Psoas muscle (tissue), 8 donors: ENCODE results near the gene OR2T4. TPM values are rescaled to one million over a fixed set of nuclear protein-coding genes. Genes with fewer than 3 reads are reported as not detected.

Experiments used
- ATAC-seq, 4 donors: fragments of 200-7000 bp; cut with Tn5 transposase; one replicate each; pipeline ENCODE4 v1.9.1; 2020; ENCODE audit warnings: moderate library complexity in 3 of 4, mild to moderate bottlenecking in 2 of 4
- DNase-seq, 2 donors: peaks; one replicate each; pipeline ENCODE4 v3.0.0-alpha.2; 2020
- H3K27ac ChIP-seq: fragments of 200-600 bp; one replicate; pipeline ENCODE4 v1.8.0; 2022
- H3K27me3 ChIP-seq, 3 donors: fragments of 200-600 bp in 1 of 3; one replicate each; pipeline versions ENCODE4 v1.6.1 to v1.8.0; 2013 to 2022; ENCODE audit warnings: low read length in 2 of 3, mild to moderate bottlenecking in 2 of 3, moderate library complexity in 1 of 3; ENCODE audit not compliant: insufficient read depth in 3 of 3
- H3K36me3 ChIP-seq, 2 donors: fragments of 200-600 bp in 1 of 2; one replicate each; pipeline versions ENCODE4 v1.6.1 to v1.8.0; 2013 to 2022; ENCODE audit warnings: low read depth in 1 of 2, mild to moderate bottlenecking in 1 of 2, moderate library complexity in 1 of 2; ENCODE audit not compliant: insufficient read depth in 1 of 2
- H3K4me1 ChIP-seq: fragments of 200-600 bp; one replicate; pipeline ENCODE4 v1.8.0; 2022
- H3K4me3 ChIP-seq: fragments of 200-600 bp; one replicate; pipeline ENCODE4 v1.8.0; 2022; ENCODE audit warnings: mild to moderate bottlenecking
- H3K9me3 ChIP-seq: fragments of 200-600 bp; one replicate; pipeline ENCODE4 v1.8.0; 2022
- CTCF ChIP-seq: fragments of 200-600 bp; IDR thresholded peaks from one replicate; pipeline ENCODE4 v1.8.0; 2022; ENCODE audit warnings: antibody characterized with exemption
- WGBS, 3 donors: extraction: QIAGEN DNeasy Blood & Tissue Kit; methylation state at CpG; one replicate each; pipeline versions ENCODE4 v1.1.6 to v1.1.7; 2013; 5-methylcytosine and 5-hydroxymethylcytosine counted together
- intact Hi-C, 2 donors: fragments of 100-400 bp; cut with DNase I; formaldehyde crosslinking; loops; one replicate each; pipeline versions ENCODE4 v1.11.0 to v1.14.2; 2022
- long read RNA-seq, 2 donors: library from polyadenylated mRNA; unstranded; transcript quantifications; one replicate each; pipeline ENCODE4 v2.0.0, GENCODE V29; 2021
- polyA plus RNA-seq, 3 donors: library from polyadenylated mRNA; stranded (reverse); fragments of 200-250 nt; gene quantifications; one replicate each; pipeline ENCODE4 v1.2.3, GENCODE V29; 2013
- total RNA-seq, 4 donors: library from RNA; stranded (reverse); fragmentation: NEBNext Ultra II Directional in 2 of 4; extraction: Animal tissue kit (Norgen Biotek cat#: 25700) in 2 of 4; gene quantifications; one replicate each; pipeline versions ENCODE4 v1.2.1 to v1.2.4, GENCODE V29; 2021 to 2023
- donor health status: healthy with polysubstance abuse.
- donor health status: DM: no; HTN: no; CAD: no; lungs with moderate emphysema.
- donor health status: Bipolar disorder and iron deficiency.
- donor health status: healthy.
- donor health status: DM: yes; HTN: yes; CAD: no.
- donor health status: DM: no; HTN: no; CAD: no.
- donor health status: DM: no; HTN: no; CAD: no.
- donor health status: DM: yes; HTN: yes; CAD: no.

Gene OR2T4
- total RNA-seq (not detected), polyA plus RNA-seq (not detected)
- long read RNA-seq, donor 1: 0 reads
- long read RNA-seq, donor 2: 0 reads

DNA sequence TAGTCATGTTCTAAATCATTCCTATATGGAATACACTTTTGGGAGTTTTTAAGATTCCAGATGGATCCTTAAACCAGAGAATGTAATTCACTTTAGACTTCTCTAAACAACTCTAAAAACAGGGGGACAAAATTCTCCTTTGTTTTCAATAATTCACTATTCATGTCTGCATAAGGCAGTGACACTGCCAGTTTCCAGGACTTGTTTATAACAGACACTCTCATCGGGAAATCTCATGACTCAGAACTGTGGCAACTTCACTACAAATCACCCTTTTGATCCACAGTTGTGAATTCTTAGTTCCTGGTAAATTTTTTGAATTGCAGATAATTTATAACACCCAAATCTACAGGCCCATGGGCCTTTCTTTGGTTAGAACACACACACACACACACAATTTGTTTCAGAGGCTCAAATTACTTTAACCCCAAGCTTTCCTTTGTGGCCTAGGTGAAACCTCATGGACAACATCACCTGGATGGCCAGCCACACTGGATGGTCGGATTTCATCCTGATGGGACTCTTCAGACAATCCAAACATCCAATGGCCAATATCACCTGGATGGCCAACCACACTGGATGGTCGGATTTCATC lies at the start of gene OR2T4:
Gene OR2T4, plus strand, starts transcription at position 545 of the 595 bp plus-strand sequence. Its CDS starts 0 bp downstream, at position 545.
- WGBS, 3 donors: 35 to 49% (median 45%) methylated on average over 3 of the region's 3 CpGs
- Histone ChIP-seq H3K4me3 (no peak within 1 kb of the TSS), H3K9me3 (peaks cover 11% of the 10 kb centered on the region), H3K4me1 (no peaks in the 10 kb centered on the region), H3K27ac (no peak within 1 kb of the TSS), H3K36me3 (no peaks in the 10 kb centered on the region), H3K27me3 (no peaks in the 10 kb centered on the region)
- TF ChIP-seq CTCF: no peak
- DNase-seq: no peak
- intact Hi-C loops: no loop called here
- no peak for ATAC-seq

DNA sequence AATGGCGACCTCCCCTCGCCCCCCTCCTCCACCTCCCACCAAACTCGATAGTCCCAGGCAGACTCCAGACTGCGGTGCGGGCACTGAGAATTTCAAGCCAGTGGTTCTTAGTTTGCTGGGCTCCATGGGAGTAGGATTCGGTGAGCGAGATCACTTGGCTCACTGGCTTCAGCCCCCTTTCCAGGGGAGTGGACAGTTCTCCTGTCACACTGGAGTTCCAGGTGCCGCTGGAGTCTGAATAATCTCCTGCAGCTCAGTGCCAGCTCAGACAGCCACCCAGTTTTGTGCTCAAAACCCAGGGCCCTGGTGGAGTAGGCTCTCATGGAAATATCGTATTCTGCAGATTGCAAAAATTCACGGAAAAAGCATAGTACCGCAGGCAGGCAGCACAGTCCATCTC lies 44.7 kb upstream of the OR2T4 start:
- H3K9me3 ChIP-seq: no peaks in the 10 kb centered on the region
- DNase-seq (no peak), ATAC-seq (no peak)
- no peak overlapping the region for H3K4me3 ChIP-seq
- WGBS, 3 donors: 82 to 91% (median 89%) methylated on average over 11 of the region's 11 CpGs
- no peak overlapping the region for H3K27ac ChIP-seq
- no peaks in the 10 kb centered on the region for H3K36me3 ChIP-seq
- TF ChIP-seq CTCF: no peak
- no peaks in the 10 kb centered on the region for H3K4me1 ChIP-seq
- H3K27me3 ChIP-seq: no peaks in the 10 kb centered on the region
- intact Hi-C loops: no loop called here

- no peak for TF ChIP-seq CTCF
- Histone ChIP-seq H3K27me3 (no peaks in the 10 kb centered on the region), H3K4me3 (no peak within 1 kb of the TSS), H3K9me3 (no peaks in the 10 kb centered on the region), H3K36me3 (no peaks in the 10 kb centered on the region), H3K4me1 (no peaks in the 10 kb centered on the region), H3K27ac (no peak within 1 kb of the TSS)
- intact Hi-C loops: no loop called here
- DNase-seq: no peak
- 85 to 100% (median 92%) methylated on average over 1 of the region's 1 CpG for WGBS, 3 donors
- ATAC-seq: no peak
These were observed 37.0 kb upstream of the OR2T4 start, which contains the start of gene OR2M7 for GRCh38 chr1:248324468-248324867. Gene OR2M7 (minus strand): TSS chr1:248324568. CDS start chr1:248324568, 0 bp downstream.

DNA sequence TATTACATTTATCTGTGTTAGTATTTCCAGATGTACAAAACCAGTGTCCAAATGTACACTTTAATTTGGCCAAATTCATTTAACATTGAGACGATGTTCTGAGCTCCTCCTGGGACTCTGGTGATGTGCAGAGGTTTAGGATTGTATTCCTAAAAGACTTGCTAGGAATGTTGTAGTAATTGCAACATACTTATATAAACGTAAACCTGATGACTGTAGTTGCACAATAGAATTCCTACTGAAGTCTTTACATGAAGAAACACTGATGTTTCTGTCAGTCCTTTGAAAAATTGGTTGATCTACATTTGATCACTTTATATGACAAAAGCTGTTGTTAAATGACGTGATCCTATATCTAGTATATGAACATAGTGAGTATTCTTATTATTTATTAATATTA lies 18.0 kb upstream of the OR2T4 start:
- H3K4me3 ChIP-seq: no peak overlapping the region
- 37 to 45% (median 41%) methylated on average over 3 of the region's 3 CpGs for WGBS, 3 donors
- H3K27me3 ChIP-seq: no peaks in the 10 kb centered on the region
- no peaks in the 10 kb centered on the region for H3K4me1 ChIP-seq
- no peak for ATAC-seq
- TF ChIP-seq CTCF: no peak
- intact Hi-C loops: no loop called here
- no peak for DNase-seq
- H3K36me3 ChIP-seq: no peaks in the 10 kb centered on the region
- no peaks in the 10 kb centered on the region for H3K9me3 ChIP-seq
- no peak overlapping the region for H3K27ac ChIP-seq

- no peak within 1 kb of the TSS for H3K27ac ChIP-seq
- DNase-seq (no peak), ATAC-seq (no peak)
- intact Hi-C loops: no loop called here
- H3K9me3 ChIP-seq: no peaks in the 10 kb centered on the region
- TF ChIP-seq CTCF: no peak
- H3K4me3 ChIP-seq: no peak within 1 kb of the TSS
- WGBS, 3 donors: 58 to 83% (median 72%) methylated on average over 4 of the region's 4 CpGs
- no peaks in the 10 kb centered on the region for H3K36me3 ChIP-seq
- H3K27me3 ChIP-seq: no peaks in the 10 kb centered on the region
- H3K4me1 ChIP-seq: no peaks in the 10 kb centered on the region
These were observed 13.0 kb upstream of the OR2T4 start, which contains the start of gene OR14C36 for GRCh38 chr1:248348475-248348874. Gene OR14C36 (plus strand): TSS chr1:248348775. CDS start chr1:248348775, 0 bp downstream.
